Measurements from ENCODE around the gene BCR. TPM values are rescaled to one million over a fixed set of nuclear protein-coding genes. Genes with fewer than 3 reads are reported as not detected.

BCR gene
- total RNA-seq, 2 experiments from 2014 or later: 60.0 to 64.8 TPM

DNA sequence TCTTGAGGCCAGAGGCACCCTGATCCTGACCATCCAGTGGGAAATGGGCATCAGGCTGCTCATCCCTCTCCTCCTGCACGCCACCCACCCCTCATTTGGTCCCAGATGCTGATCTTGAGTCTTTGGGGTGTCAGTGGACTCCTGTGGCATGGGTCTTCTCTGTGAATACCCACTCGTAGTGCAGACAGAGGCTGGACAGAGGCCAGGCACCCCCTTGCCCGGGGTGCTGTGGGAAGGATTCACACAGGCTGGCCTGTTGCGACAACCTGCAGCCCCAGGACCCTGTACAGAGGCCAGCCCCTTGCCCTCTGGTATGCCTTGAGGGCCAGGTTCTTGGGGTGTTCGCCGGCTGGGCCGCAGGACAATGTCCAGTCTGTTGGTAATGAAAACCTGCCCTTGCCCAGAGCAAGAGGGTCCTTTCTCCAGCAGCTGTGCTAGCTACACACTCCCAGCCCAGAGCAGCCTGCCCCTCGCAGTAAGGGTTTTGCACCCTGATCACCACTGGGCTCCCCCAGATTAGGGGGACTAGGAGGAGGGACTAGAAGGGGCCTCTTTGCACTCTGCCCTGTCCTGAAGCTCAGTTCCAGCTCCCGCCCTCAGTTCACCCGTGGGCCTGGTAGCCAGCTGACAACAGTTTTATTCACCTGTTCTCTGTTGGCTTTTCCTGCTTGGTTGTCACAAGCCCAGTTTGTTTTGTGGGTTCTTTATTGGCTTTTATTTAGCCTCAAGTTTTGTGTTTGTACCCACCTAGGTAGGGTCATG is 76.0 kb downstream of the BCR start:
- no peaks in the 10 kb centered on the region for H3K9me3 ChIP-seq (ENCODE audit: control insufficient read depth in 1 of 2, insufficient read depth in 1 of 2, low read length in 2 of 2)
- peaks cover 47% of the 10 kb centered on the region for H3K36me3 Mint-ChIP-seq (ENCODE audit: low read depth)
- POLR2A ChIA-PET: interaction anchor here (1.4 kb wide), 1 partner anchor 11 kb away, joined by 3 read pairs; no protein-coding TSS in a partner anchor

DNA sequence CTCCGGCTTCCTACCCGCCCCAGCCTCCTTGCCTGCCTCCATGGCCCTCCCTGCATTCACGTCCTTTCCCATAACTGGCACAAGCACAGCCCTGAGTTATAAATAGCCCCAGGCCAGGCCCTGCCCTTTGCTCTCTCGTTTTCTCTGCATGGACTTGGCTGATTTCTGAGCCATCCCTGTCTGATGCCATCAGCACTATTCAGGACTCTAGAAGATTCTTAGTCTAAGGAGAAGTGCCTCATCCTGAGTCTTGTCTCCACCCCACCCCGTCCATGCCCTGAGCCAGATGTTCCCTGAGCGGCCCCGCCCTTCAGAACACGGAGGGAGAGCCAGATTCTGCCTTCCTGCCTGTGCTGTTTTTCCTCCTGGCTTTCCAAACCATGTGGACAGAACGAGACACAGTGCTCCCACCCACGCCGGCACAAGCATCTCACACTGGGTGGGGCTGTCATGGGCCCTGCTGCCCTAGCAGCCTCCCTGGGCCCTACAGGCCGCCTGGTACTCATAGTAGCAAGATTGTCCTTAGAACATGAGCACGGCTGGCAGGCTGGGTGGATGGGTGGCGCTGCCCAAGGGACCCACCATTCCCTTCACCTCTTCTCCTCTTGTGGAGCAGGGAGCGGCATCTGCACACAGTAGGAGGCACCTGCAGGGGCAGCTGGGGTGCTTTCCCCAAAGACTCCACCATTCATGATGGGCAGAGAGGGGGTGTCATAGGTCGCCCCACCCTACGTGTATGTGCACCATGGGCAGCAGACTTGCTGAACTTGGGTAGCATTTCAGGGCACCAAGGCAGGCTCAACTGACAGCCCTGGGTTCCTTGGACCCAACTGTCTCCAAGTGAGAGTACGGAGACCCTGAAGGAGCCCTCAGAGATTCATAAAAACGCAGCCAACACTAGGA is 76.9 kb downstream of the BCR start:
- no peaks in the 10 kb centered on the region for H3K9me3 ChIP-seq (ENCODE audit: control insufficient read depth in 1 of 2, insufficient read depth in 1 of 2, low read length in 2 of 2)
- no peak for ATAC-seq (ENCODE audit: poor library complexity)
- Mint-ChIP-seq H3K36me3 (ENCODE audit: low read depth) (peaks cover 49% of the 10 kb centered on the region), H3K27me3 (no peaks in the 10 kb centered on the region), H3K4me3 (no peak overlapping the region), H3K27ac (peak overlapping the region; percentile 61), H3K9me3 (no peaks in the 10 kb centered on the region), H3K4me1 (ENCODE audit: low read depth) (peaks cover 6% of the 10 kb centered on the region)
- POLR2A ChIA-PET: no interaction called here
- peak overlapping the region in 1 of 2 donors; percentile 1 for H3K27ac ChIP-seq (ENCODE audit: low read depth in 1 of 2, low read length in 2 of 2)
- H3K4me3 ChIP-seq (ENCODE audit: low read length): no peak overlapping the region
- intact Hi-C loops (cut with DNase I, micrococcal nuclease): no loop called here
- DNase-seq: no peak
- H3K4me1 ChIP-seq (ENCODE audit: insufficient read depth, low read length): no peaks in the 10 kb centered on the region
- TF ChIP-seq, protein P1, sequence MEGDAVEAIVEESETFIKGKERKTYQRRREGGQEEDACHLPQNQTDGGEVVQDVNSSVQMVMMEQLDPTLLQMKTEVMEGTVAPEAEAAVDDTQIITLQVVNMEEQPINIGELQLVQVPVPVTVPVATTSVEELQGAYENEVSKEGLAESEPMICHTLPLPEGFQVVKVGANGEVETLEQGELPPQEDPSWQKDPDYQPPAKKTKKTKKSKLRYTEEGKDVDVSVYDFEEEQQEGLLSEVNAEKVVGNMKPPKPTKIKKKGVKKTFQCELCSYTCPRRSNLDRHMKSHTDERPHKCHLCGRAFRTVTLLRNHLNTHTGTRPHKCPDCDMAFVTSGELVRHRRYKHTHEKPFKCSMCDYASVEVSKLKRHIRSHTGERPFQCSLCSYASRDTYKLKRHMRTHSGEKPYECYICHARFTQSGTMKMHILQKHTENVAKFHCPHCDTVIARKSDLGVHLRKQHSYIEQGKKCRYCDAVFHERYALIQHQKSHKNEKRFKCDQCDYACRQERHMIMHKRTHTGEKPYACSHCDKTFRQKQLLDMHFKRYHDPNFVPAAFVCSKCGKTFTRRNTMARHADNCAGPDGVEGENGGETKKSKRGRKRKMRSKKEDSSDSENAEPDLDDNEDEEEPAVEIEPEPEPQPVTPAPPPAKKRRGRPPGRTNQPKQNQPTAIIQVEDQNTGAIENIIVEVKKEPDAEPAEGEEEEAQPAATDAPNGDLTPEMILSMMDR (IDR thresholded peaks at IDR 0.05): no peak
- H3K36me3 ChIP-seq (ENCODE audit: insufficient read depth, low read length): peaks cover 75% of the 10 kb centered on the region
- no peaks in the 10 kb centered on the region for H3K27me3 ChIP-seq (ENCODE audit: control insufficient read depth in 1 of 2, insufficient read depth in 2 of 2, low read length in 2 of 2)
- CTCF ChIA-PET: no interaction called here

More for the DNA sequence above, 76.0 kb downstream of the BCR start:
- Mint-ChIP-seq H3K27ac (peak overlapping the region; percentile 61), H3K9me3 (no peaks in the 10 kb centered on the region), H3K27me3 (no peaks in the 10 kb centered on the region), H3K4me1 (ENCODE audit: low read depth) (peaks cover 11% of the 10 kb centered on the region), H3K4me3 (no peak overlapping the region)
- ATAC-seq (ENCODE audit: poor library complexity): no peak
- DNase-seq: no peak
- Histone ChIP-seq H3K27me3 (ENCODE audit: control insufficient read depth in 1 of 2, insufficient read depth in 2 of 2, low read length in 2 of 2) (no peaks in the 10 kb centered on the region), H3K36me3 (ENCODE audit: insufficient read depth, low read length) (peaks cover 67% of the 10 kb centered on the region), H3K4me3 (ENCODE audit: low read length) (no peak overlapping the region), H3K27ac (ENCODE audit: low read depth in 1 of 2, low read length in 2 of 2) (peak overlapping the region in 1 of 2 donors; percentile 1), H3K4me1 (ENCODE audit: insufficient read depth, low read length) (peaks cover 5% of the 10 kb centered on the region)
- CTCF ChIA-PET: no interaction called here
- intact Hi-C loops (cut with DNase I, micrococcal nuclease): no loop called here
- TF ChIP-seq, protein P1 (IDR thresholded peaks at IDR 0.05): no peak

DNA sequence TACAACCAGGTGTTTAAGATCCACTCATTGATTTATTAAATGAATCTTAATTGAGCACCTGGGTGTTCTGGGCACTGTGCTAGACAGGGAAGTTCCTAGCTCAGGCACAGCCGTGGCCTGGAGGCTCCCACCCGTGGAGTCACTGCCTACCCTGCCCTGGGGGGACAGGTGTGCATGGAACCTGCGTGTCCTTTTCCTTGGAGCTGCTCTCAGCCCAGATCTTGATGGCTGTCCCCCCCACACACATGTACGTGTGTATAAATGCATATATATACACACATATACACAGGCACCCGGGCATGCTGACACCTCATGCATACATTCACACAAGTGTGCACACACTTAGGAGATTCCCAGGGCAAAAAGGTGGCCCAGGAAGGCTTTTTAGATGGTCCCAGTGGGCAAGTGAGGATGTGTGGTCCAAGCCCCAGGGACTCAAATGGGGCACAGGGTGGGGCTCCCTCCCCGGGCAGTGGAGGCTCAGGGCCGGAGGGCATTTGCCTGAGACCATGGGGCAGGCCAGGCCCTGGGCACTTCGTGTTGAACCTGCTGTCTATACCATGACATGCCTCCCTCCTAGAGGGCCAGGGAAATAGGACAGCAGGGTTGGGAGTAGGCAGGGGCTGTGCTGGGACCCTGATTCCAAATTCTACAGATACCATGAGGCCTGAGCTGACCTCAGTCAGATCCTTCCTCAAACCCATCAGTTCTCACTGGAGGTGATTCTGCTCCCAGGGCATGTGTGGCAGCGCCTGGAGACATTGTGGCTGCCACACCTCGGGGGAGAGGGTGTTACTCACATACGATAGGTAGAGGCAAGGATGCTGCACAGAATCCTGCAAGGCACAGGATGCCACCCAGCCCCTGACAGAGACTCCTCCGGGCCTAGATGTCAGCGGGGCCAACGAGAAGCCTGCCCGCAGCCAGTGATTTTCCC is 77.8 kb downstream of the BCR start:
- Mint-ChIP-seq H3K9me3 (no peaks in the 10 kb centered on the region), H3K4me1 (ENCODE audit: low read depth) (peaks cover 6% of the 10 kb centered on the region), H3K27ac (no peak overlapping the region), H3K4me3 (no peak overlapping the region), H3K27me3 (no peaks in the 10 kb centered on the region), H3K36me3 (ENCODE audit: low read depth) (peaks cover 47% of the 10 kb centered on the region)
- no peaks in the 10 kb centered on the region for H3K4me1 ChIP-seq (ENCODE audit: insufficient read depth, low read length)
- peaks cover 76% of the 10 kb centered on the region for H3K36me3 ChIP-seq (ENCODE audit: insufficient read depth, low read length)
- POLR2A ChIA-PET: no interaction called here
- H3K9me3 ChIP-seq (ENCODE audit: control insufficient read depth in 1 of 2, insufficient read depth in 1 of 2, low read length in 2 of 2): no peaks in the 10 kb centered on the region
- intact Hi-C loops (cut with DNase I, micrococcal nuclease): no loop called here
- no peak overlapping the region for H3K4me3 ChIP-seq (ENCODE audit: low read length)
- H3K27ac ChIP-seq (ENCODE audit: low read depth in 1 of 2, low read length in 2 of 2): no peak overlapping the region
- ATAC-seq (ENCODE audit: poor library complexity): no peak
- TF ChIP-seq, protein P1 (IDR thresholded peaks at IDR 0.05): no peak
- H3K27me3 ChIP-seq (ENCODE audit: control insufficient read depth in 1 of 2, insufficient read depth in 2 of 2, low read length in 2 of 2): no peaks in the 10 kb centered on the region
- no peak for DNase-seq
- CTCF ChIA-PET: no interaction called here
